GM19239 (cell line): ENCODE data around the gene ETV3L.
"Not testable (repeated sequence)": the region's sequence is repeated elsewhere in the genome, so short reads cannot be mapped to it uniquely, and the experiment has no call there.

Experiments used
- DNase-seq: peaks from one replicate; pipeline ENCODE4 v3.0.0; 2011; ENCODE audit warnings: low spot score; ENCODE audit not compliant: insufficient read length
- FAIRE-seq: peaks from 2 replicates; lab custom pipeline; 2011; peaks lifted over from hg19 to GRCh38; lab: Jason Lieb, UNC

Gene ETV3L

GRCh38 chr1:157106813-157107189, 7.2 kb upstream of the ETV3L start:
- DNase-seq (no peak), FAIRE-seq (no peak)

- DNase-seq (peak; percentile 64), FAIRE-seq (peak; percentile 84)
Observed at GRCh38 chr1:157105988-157106812, 6.6 kb upstream of the ETV3L start.

GRCh38 chr1:157105298-157105987, 5.8 kb upstream of the ETV3L start:
- FAIRE-seq: no peak

GRCh38 chr1:157104598-157105293, 5.1 kb upstream of the ETV3L start:
- DNase-seq (no peak), FAIRE-seq (no peak)

More at GRCh38 chr1:157105298-157105987, 5.8 kb upstream of the ETV3L start:
- DNase-seq: no peak

GRCh38 chr1:157103268-157103667, 3.7 kb upstream of the ETV3L start:
- no peak for FAIRE-seq
- DNase-seq: no peak

- no peak for FAIRE-seq
Observed at GRCh38 chr1:157101149-157101548, 1.5 kb upstream of the ETV3L start.

GRCh38 chr1:157098987-157099632, 498 bp downstream of the ETV3L start:
- not testable (repeated sequence) for FAIRE-seq, DNase-seq

More at GRCh38 chr1:157101149-157101548, 1.5 kb upstream of the ETV3L start:
- no peak for DNase-seq

- no peak for FAIRE-seq
Observed at GRCh38 chr1:157098519-157098918, 1.1 kb downstream of the ETV3L start.

GRCh38 chr1:157097692-157098091, 1.9 kb downstream of the ETV3L start:
- DNase-seq (no peak), FAIRE-seq (no peak)

More at GRCh38 chr1:157098519-157098918, 1.1 kb downstream of the ETV3L start:
- no peak for DNase-seq

- no peak for FAIRE-seq
- DNase-seq: no peak
Observed at GRCh38 chr1:157096881-157097280, 2.7 kb downstream of the ETV3L start.

- FAIRE-seq: no peak
- DNase-seq: no peak
Observed at GRCh38 chr1:157095551-157095950, 4.1 kb downstream of the ETV3L start.

GRCh38 chr1:157095091-157095490, 4.5 kb downstream of the ETV3L start:
- FAIRE-seq (no peak), DNase-seq (no peak)

- FAIRE-seq (no peak), DNase-seq (no peak)
Observed at GRCh38 chr1:157092831-157093230, 6.8 kb downstream of the ETV3L start.

- DNase-seq (no peak), FAIRE-seq (no peak)
Observed at GRCh38 chr1:157091668-157092273, 7.8 kb downstream of the ETV3L start.

- DNase-seq (no peak), FAIRE-seq (no peak)
Observed at GRCh38 chr1:157091186-157091585, 8.4 kb downstream of the ETV3L start.

GRCh38 chr1:157090771-157091170, 8.8 kb downstream of the ETV3L start:
- FAIRE-seq (no peak), DNase-seq (no peak)

GRCh38 chr1:157090196-157090647, 9.4 kb downstream of the ETV3L start:
- FAIRE-seq: peak; percentile 63
- peak; percentile 84 for DNase-seq

- no peak for DNase-seq
- no peak for FAIRE-seq
Observed at GRCh38 chr1:157089789-157090188, 9.8 kb downstream of the ETV3L start.

GRCh38 chr1:157088607-157089006, 11.0 kb downstream of the ETV3L start:
- FAIRE-seq (no peak), DNase-seq (no peak)

GRCh38 chr1:157087030-157087429, 12.6 kb downstream of the ETV3L start:
- no peak for DNase-seq
- FAIRE-seq: no peak
